Stimulated activated CD8-positive, alpha-beta memory T cell treated with anti-CD3 and anti-CD28 coated beads, Interleukin-7, amount 100 ng/mL, for 48 hours (primary cell): ENCODE measurements around the gene FLT3LG.

Experiments used
- DNase-seq, 2 donors: peaks; one replicate each; pipeline ENCODE4 v3.0.0-alpha.2; 2020; ENCODE audit warnings: low read depth in 1 of 2; ENCODE audit errors: extremely low read depth in 1 of 2

Gene FLT3LG, protein sequence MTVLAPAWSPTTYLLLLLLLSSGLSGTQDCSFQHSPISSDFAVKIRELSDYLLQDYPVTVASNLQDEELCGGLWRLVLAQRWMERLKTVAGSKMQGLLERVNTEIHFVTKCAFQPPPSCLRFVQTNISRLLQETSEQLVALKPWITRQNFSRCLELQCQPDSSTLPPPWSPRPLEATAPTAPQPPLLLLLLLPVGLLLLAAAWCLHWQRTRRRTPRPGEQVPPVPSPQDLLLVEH

DNA sequence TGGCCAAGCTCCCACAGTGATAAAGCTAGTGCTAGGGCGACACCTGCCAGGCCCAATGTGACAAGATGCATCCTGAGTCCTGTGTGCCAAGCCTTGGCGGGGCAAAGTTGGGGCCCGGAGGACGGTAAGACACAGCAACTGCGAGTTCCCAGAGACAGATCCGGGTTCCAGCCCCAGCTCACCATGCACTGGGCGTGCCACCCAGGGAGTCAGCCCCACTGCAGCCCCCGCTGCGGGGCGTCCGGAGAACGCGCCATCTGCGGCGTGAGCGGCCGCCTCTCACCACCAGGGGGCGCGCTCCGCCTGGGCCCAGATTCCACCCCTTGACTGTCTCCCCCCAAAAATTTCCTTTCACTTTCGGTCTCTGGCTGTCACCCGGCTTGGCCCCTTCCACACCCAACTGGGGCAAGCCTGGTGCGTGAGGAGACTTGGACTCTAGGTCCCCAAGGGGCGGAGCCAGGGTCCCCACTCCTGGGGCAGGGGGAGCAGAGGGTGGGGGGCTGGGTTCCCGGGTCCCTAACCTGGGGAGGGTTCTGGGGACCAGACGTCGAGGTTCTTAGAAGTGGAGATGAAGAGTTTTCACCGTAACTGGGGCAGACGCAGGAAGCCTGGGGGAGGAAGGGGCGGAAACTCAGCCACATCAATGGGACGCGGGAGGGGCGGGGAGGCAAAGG is at the start of gene FLT3LG:
TSS of gene FLT3LG (plus strand) at position 348 of the 674 bp plus-strand sequence. CDS start 425 bp downstream, outside the sequence.
- peak; percentile 80 to 86 for DNase-seq

DNA sequence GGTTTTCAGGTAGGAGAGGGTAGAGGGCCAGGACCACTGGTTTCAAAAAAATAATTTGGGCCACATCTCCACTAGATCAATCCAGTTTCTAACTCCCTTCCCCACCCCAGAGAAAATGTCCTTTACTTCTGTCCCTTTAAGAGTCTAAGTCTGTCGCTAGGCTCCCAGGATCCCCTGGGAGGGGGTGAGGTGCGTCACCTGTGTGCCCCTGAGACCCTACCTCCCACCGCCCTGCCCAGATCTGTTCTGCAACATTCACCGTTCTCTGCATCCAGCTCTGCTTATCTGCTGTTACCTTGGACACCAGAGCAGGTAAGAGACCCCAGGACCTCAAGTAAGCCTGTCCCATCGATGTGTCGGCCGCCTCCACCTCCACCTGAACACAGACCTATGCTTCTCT is 48.8 kb upstream of the FLT3LG start, which contains the start of gene GFY:
TSS of gene GFY (plus strand) at position 211 of the 400 bp plus-strand sequence. CDS start 1,043 bp downstream, outside the sequence.
- DNase-seq = no peak

DNA sequence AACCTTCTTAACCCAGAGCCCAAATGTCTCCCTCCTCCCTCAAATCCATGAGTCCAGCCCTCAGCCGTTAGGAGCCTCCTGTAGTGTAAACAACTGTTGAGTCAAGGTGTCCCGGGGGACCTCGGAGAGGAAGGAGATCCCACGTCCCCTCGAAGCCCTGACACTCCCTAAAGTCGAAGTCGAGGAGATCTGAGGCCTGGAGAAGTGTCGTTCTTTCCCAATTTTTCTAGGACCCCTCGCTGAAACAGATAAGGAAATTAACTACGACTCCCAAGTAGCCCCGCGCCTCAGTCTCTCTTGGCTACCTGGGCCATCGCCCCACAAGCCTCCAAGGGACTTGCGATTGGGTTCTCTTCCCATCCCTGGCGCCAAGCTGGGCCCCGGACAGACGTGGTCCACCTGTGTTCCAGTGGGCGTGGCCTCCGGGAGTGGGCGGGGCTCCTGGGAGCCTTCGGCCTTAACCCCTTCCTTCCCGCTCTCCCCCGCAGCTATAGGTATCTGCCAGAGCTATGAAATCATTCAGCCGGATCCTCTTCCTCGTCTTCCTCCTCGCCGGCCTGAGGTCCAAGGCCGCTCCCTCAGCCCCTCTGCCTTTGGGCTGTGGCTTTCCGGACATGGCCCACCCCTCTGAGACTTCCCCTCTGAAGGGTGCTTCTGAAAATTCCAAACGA is 48.0 kb upstream of the FLT3LG start:
- no peak for DNase-seq

DNA sequence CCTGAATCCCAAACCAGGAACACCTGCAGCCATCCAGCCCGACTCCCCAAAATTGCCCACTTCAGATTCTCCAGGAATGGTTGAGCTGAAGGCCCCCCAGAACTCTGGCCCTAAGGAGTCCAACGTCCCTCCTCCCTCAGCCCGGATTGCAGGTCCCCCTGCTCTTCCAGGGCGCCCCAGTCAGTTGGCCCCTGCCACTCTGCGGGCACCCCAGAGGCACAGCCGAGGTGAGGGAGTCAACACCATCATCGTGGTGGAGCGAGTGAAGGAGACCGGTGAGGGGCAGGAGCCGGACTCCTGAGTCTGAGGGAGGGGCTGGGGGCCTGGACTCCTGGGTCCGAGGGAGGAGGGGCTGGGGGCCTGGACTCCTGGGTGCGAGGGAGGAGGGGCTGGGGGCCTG is 46.7 kb upstream of the FLT3LG start:
- DNase-seq = no peak

DNA sequence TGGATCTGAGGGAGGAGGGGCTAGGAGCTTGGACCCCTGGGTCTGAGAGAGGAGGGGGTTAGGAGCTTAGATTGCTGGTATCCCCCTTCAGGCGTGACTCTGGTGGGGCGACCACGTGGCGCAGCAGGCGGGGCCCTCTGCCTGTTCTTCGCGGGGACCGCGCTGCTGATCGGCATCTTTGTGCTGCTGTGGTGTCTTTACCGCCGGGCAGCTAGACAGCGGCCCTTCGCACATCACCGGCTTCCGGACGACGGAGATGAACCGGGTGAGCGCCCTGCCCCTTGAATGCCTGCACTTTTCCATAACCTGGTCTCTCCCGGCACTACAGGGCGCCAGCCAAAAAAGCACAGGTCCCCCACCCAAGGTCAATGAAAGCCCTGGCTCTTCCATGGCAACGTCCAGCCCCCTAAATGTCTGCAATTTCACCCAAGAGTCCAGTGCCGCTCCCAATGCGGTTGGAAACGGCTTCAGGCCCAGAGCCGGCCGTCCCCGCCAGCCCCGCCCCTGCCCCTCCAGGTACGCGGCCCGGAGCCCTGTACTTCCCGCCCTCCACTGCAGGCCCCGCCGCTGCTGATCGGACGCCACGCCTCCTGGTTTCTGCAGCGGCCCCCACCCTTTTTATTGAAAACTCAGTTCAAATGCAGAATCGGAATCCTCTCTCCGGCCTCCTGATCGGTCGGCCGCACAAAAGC is 46.0 kb upstream of the FLT3LG start:
- no peak for DNase-seq

DNA sequence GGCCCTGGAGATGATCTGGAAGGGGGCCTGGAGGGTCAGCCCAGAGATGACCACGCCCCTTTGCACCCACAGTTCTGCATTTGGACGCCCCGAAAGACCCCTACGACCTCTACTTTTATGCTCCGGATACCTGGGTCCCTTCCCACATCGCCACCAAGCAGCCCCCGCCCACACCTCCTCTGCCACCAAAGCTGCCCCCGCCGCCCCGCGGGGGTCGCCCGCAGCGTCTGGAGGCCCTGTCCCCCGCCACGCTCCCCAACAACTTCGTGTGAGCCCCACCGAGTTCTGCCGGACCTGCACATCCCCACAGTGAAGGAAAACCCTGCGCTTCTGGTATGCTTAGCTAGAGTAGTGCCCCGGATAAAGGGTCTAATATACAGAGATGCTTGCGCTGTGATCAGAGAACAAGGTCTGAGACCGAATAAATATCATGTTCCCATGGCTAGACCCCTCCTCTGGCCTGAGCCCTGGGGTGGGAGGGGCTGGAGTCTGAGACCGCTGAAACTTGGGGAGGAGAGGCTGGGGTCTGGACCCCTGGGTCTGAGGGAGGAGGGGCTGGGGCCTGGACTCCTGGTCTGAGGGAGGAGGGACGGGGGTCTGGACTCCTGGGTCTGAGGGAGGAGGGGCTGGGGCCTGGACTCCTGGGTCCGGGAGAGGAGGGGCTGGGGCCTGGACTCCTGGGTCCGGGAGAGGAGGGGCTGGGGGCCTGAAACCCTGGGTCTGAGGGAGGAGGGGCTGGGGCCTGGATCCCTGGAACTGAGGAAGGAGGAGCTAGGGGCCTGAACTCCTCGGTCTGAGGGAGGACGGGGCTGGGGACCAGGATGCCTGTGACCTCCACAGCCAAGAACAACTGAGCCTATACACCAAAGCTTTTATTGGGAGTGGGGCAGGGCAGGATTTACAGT is 45.2 kb upstream of the FLT3LG start:
- no peak for DNase-seq

DNA sequence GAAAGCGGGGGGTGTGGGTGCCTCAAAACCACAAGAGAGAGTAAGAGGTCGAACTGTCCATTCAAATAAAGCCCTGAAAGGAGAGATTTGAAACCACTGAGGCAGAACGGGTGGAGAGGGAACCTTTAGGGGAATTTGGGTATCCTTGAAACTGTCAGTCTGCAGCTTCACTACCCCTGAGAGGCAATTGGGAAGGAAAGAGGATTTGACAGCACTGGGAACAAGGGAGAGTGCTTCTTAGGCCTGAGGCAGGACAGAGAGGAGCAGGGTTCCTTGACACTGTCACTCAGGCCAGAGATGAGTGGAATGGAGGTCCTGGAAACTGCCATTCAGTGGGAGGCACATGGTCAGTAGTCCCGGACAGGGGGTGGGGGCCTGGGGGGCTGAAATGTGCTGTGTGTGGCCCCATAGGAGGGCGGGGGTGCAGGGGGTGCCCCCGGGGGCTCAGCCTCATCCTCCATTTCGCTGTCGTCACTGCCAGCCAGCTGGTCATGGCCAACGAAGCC is 43.8 kb upstream of the FLT3LG start:
- no peak for DNase-seq

DNA sequence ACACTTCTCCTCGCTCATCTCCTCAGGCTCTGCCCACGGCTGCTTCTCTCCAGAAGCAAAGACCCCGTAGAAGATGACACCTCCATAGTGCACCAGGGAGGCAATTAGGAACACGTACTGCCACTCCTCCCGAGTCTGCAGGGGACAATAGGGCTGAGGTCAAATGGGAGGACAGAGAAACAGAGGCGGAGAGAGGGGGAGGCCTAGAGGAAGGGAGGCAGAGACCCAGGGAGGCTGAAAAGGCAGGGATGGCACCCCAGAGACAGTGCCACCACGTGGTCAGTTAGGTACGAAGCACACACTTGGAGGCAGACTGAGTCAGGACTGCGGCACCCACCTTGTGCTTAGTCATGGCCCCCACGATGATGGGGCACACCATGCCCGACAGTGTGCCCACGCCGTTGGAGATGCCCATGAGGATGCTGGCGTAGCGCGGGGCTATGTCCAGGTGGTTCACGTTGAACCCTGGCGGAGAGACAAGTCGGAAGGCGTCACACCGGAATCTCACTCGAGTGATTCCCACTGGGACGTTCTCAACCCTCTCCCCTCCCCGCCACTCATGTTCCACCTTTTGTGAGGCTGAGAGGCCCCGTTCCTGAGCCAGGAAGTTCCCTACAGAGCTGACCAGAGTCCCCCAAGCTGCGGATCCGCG is 43.2 kb upstream of the FLT3LG start:
- no peak for DNase-seq

DNA sequence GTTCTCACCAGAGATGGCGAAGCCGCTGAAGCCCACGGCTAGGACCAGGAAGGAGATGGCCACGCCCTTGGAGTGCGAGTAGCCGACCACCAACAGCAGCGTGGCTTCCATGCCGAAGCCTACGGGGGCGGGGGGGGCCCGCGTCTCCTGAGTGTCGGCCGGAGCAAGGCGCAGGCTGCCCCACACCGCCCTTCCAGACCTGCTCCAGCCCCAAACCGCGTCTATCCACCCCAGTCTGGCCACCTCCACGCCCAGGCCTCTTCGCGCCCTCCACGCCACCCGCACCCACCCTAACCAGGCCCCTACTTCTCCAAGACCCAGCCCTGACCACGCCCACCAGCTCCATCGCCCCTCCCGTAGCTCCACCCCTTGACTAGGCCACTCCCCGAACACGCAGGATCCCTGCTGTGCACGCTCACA is 42.7 kb upstream of the FLT3LG start:
- no peak for DNase-seq

DNA sequence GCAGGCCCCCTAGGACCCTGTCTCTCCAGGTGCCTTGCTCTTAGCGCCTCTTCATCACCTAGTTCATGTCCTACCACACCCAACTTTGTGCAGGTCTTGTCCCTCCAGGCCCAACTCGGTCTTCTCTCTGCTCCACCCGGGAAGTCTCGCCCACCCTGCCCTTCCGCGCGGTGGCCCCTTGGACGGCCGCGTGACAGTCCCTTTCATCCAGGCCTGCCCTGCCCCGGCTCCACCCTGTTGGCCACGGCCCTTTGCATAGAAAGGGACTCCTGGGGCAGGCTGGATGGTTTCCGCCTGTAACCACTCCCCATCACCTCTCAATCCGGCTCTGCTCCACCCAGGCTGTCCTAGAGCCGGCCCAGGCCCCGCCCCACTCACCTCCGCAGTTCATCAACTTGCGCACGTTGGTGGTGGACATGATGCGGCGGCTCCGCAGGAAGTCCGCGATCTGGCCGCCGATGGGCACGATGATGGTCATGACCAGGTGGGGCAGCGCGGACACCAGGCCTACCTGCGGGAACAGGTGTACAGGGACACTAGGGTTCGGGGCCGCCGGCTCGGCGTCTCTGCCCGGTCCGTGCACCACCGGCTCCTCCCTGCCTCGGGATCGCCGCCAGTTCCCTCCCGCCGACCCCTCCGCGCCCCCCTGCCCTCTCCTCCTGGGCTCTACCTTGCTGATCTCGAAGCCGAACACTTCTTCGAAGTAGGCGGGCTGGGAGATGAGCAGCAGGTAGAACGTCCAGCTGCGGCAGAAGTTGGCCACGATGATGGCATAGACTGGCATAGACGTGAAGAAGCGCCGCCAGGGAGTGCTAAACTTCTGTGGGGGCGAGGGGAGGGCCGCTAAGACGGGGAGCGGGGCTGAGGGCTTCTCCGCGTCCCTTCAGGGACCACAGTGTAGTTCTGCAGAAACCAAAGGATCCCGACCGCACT is 41.6 kb upstream of the FLT3LG start:
- no peak for DNase-seq

DNA sequence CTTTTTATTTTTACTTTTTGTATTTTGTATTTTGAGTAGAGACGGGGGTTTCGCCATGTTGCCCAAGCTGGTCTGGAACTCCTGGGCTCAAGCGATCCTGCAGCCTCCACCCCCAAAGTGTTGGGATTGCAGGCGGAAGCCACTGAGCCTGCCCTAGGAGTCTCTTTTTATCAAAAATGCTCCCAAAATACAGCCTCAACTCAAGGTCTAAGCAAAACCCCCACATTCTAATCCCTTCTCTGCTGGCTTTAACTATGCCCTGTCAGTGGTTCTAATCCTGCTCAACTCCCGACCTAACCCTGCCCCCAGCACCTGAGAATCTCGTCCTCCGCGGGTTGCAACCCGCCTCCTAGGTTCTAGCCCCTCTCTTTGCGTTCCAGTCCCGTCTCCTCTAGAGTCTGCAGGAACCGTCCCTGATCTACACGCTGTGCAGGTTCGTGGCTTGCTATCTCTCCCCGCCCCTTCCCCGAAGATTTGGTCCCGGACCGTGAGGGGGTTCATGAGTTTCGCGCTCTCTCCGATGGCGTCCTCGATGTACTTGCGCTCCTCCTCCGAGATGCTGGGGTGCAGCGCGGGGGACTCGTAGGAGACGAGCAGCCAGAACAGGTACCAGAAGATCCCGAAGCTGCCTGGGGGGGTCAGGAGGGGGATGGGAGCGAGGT is 40.6 kb upstream of the FLT3LG start:
- no peak for DNase-seq

DNA sequence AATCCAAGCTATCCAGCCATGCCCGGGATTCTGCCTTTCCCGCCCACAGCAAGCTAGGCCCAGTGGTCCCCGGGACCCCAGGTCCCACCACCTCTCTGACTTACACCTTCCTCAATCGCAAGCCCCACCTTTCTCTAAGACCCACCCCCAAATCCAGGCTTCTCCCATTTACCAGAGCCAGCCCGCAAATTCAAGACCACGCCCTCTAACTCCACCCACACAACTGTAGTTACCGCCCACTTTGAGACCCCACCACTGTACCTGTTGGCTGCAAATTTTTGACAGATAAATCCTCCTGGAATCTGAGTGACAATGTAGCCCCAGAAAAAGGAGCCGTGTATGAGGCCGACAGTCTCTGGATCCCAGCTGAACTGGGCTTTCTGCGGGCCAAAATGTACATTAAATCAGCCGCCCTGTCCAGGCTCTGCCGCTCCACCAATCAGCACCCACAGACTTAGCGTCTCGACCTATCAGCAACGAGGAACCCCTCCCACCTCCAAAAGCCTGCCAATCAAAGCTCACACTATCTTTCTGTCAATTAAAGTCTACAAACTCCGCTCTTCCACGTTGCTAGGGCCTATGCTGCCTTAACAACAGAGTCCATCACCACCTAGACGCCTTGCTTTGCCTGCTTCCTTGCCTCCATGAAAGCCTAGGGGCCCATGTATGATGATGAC is 39.0 kb upstream of the FLT3LG start:
- DNase-seq = no peak

DNA sequence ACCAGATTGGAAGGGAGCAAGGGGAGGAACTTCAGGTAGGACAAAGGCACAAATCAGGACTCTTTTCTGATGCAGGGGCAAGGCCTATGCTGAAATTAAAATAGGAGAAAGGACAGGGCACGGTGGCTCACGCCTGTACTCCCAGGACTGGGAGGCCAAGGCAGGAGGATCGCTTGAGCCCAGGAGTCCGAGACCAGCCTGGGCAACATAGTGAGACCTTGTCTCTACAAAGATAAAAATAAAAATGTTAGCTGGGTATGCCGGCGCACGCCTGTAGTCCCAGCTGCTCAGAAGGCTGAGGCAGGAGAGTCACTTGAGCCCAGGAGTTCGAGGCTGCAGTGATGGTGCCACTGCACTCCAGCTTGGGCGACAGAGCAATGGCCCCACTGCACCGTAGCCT is 38.3 kb upstream of the FLT3LG start:
- no peak for DNase-seq

DNA sequence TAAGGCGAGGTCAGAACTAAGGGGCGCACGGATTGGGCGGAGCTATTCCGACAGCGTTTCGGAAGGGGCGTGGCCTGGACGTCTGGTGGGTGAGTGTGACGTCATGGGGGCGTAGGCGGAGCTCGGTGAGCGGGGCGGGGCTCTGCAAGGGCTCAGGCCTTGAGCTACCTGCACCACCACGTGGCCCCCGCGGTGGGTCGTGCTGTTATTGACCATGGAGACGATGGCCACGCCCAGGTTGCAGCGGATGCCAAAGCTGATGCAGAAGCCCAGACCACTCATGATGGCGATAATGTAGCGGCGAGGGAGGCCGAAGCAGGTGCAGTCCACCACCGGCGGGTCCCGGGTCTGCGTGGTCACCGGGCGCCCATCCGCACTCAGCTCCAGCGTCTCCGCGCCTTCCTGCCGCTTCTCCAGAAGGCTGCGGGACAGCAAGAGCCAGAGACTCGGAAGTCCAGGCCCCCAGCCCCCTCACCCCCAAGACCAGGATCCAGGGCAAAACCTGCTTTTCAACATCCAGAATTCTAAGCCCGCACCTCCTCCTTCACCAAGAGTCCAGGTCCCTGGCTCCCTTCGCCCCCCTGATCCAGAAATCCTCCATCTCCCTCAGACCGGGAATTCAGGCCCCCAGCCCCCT is 37.5 kb upstream of the FLT3LG start:
- DNase-seq = peak; percentile 38 to 71

DNA sequence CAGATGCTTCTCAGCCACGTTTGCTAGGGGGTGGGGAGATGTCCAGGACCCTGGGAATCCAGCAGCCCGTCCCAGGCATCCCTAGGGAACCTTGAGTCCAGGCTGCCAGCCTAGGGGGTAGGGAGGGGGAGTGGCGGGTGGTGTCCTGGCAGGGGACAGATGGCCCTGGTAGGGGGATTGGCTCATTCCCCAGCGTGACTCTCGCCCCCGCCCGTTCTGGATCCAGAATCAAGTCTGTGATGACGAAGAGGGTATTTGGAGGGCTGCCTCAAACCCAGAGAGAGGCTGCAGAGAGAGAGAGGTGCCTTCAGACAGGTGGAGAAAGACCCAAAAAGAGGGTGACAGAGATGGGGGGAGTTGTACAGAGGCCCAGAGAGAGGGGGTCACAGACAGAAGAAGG is 36.8 kb upstream of the FLT3LG start:
- DNase-seq = no peak

DNA sequence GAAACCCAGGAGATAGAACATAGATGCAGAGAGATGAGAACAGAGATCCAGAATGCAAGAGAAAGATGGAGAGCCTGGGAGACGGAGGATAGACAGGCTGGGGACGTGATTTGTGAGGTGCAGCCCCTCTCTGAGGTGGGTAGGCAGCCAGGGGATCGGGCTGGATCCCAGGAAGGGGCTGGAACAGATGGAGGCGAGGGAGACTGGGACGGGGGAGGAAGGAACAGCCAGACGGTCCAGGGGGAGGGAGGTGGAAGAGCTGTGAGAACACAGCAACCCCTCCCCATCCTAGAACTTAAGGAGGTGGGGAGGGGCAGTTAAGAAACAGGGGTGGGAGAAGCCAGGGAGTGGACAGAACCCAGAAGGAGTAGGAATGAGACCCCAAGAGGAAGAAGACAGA is 35.8 kb upstream of the FLT3LG start:
- no peak for DNase-seq

DNA sequence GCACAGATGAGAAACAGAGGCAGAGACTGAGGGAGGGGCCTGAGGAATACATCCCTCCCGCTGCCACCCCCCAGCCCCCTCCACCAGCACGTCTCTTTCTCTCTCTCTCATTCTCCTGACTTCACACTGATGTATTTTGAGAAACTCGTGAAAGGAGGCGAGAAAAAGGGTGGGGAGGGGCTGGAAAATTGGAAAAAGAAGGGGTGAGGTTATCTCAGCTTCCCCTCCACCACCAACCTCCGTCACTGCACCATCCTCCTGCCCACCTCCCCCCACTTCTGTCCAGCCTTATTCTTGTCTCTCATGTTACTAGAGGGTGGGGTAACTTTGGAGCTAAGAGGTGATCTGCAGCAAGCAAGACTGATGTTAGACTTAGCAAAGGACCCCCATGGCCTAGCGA is 34.2 kb upstream of the FLT3LG start:
- no peak for DNase-seq
